ENCODE data around the gene CAMTA1.

CAMTA1 gene

DNA sequence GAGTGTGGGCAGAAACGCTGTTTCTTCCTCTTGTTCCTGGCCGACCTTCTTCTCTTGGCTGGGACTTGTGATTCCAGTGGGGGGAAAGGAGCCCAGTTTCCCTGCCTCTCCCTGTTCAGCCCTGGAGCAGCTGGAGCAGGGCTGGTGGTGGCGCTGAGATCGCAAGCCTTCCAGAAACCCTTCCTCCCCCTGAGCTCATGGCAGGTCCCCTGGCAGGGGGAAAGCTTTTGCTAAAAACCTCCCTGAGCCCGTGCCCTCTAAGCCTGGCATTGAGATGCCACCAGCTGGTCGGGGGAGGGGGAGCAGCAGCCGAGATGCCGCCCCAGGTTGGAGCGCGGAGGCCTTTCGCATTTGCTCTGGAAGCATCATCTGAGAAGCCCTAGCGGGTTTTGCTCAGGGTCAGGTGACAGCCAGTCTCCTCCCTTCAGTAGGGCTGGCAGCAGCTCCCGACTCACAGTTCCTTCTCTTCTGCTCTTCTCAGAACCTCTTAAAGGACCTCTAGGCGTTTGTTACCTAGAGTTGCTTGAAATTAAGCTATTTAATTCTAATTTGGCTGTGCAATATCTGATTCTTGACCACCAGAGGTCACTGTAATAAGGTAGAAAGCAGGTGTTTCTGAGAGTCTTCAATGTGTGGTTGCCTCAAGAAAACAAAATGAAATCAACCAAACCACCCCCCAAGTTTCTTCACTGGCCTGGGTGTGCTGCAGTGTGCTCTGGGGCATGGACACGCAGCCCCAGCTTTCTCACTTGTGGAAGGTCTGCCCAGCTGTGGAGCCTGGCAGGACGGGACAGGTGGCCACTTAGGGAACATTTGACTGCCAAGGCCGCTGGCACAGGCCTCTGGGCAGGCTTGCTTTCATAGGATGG lies 257.3 kb downstream of the CAMTA1 start:
- DNase-seq (ENCODE audit: low read depth), result peak; percentile 36
- H3K4me3 ChIP-seq (ENCODE audit: low read length), result no peak overlapping the region
- TF ChIP-seq, protein P1, sequence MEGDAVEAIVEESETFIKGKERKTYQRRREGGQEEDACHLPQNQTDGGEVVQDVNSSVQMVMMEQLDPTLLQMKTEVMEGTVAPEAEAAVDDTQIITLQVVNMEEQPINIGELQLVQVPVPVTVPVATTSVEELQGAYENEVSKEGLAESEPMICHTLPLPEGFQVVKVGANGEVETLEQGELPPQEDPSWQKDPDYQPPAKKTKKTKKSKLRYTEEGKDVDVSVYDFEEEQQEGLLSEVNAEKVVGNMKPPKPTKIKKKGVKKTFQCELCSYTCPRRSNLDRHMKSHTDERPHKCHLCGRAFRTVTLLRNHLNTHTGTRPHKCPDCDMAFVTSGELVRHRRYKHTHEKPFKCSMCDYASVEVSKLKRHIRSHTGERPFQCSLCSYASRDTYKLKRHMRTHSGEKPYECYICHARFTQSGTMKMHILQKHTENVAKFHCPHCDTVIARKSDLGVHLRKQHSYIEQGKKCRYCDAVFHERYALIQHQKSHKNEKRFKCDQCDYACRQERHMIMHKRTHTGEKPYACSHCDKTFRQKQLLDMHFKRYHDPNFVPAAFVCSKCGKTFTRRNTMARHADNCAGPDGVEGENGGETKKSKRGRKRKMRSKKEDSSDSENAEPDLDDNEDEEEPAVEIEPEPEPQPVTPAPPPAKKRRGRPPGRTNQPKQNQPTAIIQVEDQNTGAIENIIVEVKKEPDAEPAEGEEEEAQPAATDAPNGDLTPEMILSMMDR (conservative IDR thresholded peaks at IDR 0.05; ENCODE audit: low read length), result peak; percentile 63

DNA sequence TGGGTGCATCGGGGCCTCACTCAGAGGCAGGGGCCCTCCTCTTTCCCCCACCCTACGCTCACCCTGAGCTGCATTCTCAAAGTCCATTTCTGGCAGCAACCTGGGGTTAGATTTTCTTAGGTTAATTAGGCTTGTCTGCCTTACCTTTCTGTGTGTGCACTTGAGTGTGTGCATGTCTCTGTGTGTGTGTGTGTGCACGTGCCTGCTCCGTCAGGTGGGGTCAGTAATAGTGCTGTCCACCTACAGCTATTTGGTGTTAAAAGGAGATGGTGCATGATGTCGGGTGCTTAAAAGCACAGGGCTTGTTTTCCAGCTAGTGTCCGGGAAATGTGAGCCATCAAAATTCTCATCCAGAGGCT lies 257.9 kb downstream of the CAMTA1 start:
- TF ChIP-seq, protein P1 (conservative IDR thresholded peaks at IDR 0.05; ENCODE audit: low read length), result no peak
- H3K4me3 ChIP-seq (ENCODE audit: low read length), result no peak overlapping the region
- no peak for DNase-seq (ENCODE audit: low read depth)

DNA sequence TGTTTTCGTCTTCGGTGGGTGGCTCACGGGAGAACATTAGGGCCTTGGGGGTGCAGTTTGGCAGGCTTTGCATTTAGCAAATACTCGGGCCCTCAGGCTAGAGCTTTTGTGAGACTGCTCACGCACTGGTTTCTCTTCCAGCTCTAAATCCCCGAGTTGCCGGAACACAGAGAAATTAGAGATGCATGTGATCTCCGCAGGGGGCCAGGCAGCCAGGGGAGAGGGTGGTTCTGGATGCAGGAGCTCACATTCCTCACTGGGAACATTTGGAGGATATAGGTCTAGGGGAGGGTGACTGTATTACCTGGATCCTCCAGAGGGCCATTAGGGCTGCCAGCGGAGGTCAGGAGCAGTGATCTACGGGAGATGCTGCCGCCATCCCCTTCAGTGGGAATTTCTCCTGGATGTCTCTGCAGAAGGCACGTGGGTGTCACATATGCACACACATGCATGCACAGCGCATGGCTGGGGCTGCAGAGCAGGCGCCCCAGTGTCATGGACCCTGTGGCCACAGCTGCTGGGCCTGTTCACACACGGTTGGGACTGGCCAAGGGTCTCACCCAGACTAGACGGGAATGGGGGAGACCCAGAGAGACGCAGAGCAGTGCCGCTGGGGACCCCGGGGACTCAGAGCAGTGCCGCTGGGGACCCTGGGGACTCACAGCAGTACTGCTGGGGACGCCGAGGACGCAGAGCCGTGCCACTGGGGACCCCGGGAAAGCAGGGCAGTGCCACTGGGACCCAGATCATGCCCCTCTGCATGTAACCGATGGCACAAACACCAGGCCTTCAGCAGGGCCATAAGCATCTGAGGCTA lies 258.7 kb downstream of the CAMTA1 start:
- no peak overlapping the region for H3K4me3 ChIP-seq (ENCODE audit: low read length)
- TF ChIP-seq, protein P1 (conservative IDR thresholded peaks at IDR 0.05; ENCODE audit: low read length), result no peak
- no peak for DNase-seq (ENCODE audit: low read depth)

DNA sequence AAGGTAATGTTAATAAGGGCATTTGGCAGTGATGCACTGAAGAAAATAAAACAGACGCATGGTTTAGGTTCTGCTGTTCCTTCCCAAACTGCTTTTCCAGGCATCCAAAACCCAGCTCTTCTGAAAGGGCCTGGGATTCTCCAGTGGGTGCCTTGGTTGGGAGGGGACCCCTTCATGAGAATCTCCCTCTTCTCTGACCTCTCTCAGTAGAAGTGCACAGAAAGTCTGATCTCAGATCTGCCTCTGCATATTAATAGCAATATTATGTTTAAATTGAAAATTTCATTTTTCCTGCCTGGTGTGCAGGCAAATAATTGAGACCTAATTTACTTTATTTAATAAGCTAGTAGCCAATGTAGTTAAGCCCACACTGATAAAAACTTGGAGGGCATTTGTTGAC lies 260.6 kb downstream of the CAMTA1 start:
- no peak overlapping the region for H3K4me3 ChIP-seq (ENCODE audit: low read length)
- TF ChIP-seq, protein P1 (conservative IDR thresholded peaks at IDR 0.05; ENCODE audit: low read length), result no peak
- DNase-seq (ENCODE audit: low read depth), result no peak

DNA sequence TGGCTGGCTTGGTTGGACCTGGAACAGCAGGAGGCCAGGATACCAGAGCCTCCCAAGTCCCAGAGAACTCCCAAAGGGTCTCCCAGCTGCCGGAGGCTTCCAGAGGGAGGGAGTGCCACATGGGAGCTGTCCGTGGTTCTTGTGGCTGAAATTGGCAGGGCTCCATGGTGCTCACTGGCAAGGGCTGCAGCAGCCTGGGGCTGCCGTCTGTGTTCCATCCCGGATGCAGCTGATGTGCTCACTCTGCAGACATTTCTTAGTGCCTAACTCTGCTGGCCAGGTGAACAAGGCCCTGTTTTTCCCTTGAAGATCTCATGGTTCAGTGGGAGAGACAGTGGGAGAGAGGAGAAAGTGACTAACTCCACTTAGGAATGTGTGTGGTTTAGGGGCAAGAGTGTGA lies 261.1 kb downstream of the CAMTA1 start:
- peak; percentile 66 for DNase-seq (ENCODE audit: low read depth)
- TF ChIP-seq, protein P1 (conservative IDR thresholded peaks at IDR 0.05; ENCODE audit: low read length), result no peak
- no peak overlapping the region for H3K4me3 ChIP-seq (ENCODE audit: low read length)

DNA sequence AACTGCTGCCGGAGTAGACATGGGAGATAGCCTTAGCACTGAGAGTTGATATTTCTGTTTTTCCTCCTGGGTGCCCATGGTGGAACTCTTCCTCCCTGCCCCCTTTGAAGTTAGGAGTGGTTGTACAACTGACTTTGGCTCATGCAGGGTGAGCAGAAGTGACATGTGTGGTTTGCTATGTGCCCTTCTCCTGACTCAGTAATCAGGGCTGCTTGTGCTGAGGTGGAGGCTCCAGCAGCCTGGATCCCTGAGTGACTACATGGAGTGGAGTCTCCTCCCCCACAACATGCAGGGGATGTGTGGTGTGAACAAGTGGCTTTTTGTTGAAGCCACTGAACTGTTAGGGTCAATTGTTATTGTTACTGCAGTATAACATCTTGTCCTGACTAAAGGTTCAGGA lies 261.6 kb downstream of the CAMTA1 start:
- TF ChIP-seq, protein P1 (conservative IDR thresholded peaks at IDR 0.05; ENCODE audit: low read length), result no peak
- no peak for DNase-seq (ENCODE audit: low read depth)
- H3K4me3 ChIP-seq (ENCODE audit: low read length), result no peak overlapping the region
